IPS-15b (cell line): ENCODE results near the gene MSL3B.

Source experiments
- H3K27me3 ChIP-seq: one replicate; pipeline ENCODE4 v1.6.1; 2013; ENCODE audit warnings: low read length; ENCODE audit not compliant: control insufficient read depth, insufficient read depth
- H3K36me3 ChIP-seq: one replicate; pipeline ENCODE4 v1.6.1; 2013; ENCODE audit warnings: low read length; ENCODE audit not compliant: control insufficient read depth, insufficient read depth
- H3K4me1 ChIP-seq: one replicate; pipeline ENCODE4 v1.6.1; 2013; ENCODE audit warnings: mild to moderate bottlenecking, low read length; ENCODE audit not compliant: control insufficient read depth, insufficient read depth
- H3K4me3 ChIP-seq: one replicate; pipeline ENCODE4 v1.5.1; 2013; ENCODE audit warnings: low read depth, low read length
- H3K9ac ChIP-seq: one replicate; pipeline ENCODE4 v1.6.1; 2013; ENCODE audit warnings: low read depth, mild to moderate bottlenecking, low read length
- H3K9me3 ChIP-seq: one replicate; pipeline ENCODE4 v1.6.1; 2013; ENCODE audit warnings: mild to moderate bottlenecking, low read length; ENCODE audit not compliant: control insufficient read depth, insufficient read depth

MSL3B gene

DNA sequence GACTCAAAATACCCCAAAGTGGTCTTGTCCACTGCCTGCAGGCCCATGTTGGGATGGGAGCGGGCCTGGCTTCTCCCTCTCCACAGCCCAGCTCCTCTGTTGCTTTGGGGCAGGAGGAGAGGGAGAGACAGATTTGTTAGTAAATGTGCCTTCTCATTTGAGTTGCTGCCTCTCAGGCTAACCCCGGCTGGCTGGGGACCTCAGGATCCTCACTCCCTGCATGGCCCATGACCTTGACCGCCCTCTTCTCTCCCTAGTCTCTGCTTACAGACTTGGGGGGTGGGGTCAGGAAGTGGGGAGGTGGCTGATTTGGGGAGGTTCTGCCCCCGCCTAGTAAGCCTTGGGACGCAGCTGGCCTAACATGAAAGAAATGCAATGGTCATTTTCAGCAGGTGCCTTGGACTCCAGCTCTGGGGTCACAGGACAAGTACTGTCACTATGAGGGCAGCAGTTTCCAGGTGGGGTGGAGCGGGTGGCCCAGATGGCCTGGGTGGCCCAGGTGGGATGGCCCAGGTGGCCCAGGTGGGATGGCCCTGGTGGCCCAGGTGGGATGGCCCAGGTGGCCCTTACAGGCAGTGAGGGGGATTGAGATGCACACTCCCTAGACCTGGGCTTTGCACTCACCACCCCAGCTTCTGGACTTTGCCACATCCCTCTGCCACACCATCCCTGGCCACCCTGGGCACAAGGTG lies 37.9 kb downstream of the MSL3B start:
- H3K9me3 ChIP-seq: no peaks in the 10 kb centered on the region
- no peaks in the 10 kb centered on the region for H3K27me3 ChIP-seq
- H3K4me1 ChIP-seq: no peaks in the 10 kb centered on the region
- H3K4me3 ChIP-seq: no peak overlapping the region
- H3K9ac ChIP-seq: no peak overlapping the region
- H3K36me3 ChIP-seq: no peaks in the 10 kb centered on the region

DNA sequence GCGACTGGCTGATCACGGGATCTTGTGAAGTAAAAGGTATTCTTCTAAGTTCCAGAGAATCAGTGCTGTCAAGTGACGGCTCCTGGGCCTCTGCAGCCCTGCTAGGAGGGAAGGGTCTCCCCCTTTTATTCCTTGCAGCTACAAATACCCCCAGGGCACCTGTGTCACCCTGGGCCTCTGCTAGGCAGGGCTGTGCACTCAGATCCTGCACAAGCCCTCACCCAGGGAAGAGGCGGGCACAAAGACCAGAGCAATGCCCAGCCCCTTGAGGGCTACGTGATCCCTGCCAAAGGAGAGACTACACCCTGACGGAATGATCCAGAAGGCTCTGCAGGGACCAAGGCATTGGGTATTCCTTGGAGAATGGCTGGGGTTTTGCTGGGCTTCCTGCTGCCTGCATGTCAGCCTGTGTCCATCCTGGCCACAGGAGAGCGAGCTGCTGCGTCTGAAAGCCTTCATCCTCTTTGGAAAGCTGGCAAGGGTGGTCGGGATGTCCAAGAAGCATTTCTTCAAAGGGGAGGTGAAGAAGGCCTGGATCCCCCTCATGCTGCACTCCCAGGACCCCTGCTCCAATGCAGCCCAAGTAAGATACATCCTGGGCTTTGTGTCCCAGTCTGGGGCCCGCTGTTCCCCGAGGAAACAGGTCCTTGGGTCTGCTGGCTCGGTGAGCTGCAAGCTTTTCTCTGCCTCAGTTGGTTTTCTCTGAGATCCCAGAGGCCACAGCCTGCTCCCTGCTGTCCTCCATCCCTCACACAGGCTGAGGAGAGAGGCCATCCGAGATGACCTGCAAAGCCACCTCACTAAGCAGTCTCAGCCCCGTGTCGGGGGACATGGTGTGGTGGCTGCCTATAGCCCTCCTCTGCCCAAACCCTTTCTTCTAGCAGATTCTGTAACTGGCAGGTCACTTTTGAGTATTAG lies 38.7 kb downstream of the MSL3B start:
- Histone ChIP-seq H3K36me3 (no peaks in the 10 kb centered on the region), H3K9me3 (no peaks in the 10 kb centered on the region), H3K27me3 (no peaks in the 10 kb centered on the region), H3K4me1 (no peaks in the 10 kb centered on the region), H3K4me3 (no peak overlapping the region), H3K9ac (no peak overlapping the region)

DNA sequence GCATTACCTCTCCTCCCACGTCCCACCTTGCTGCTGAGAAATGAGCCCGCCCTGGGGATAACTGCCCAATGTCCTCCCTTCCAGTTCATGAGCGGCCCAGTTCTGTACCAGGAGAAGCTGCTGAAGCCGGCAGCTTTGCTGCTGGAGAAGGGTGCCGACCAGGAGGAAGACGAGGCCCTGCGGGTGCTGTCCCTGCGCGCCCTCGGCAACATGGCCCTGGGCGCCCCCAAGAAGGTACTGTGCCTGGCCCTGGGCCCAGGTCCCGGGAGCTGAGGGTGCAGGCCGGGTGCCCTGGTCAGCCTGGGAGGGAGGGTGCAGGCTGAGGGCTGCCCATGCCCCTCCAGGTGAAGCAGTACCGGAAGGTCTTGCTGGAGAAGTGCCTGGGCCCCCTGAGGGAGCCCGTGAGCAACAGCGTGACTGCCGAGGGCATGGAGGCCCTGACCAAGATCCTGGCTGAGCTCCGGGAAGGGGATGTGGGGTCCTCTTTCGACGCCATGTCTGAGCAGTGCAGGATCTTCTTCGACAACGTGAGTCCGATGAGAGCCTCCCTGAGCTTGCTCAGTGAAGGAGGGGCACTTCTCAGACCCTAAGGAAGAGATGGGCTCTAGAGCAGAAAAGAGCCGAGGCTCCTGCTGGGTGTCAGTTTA lies 39.5 kb downstream of the MSL3B start:
- Histone ChIP-seq H3K36me3 (no peaks in the 10 kb centered on the region), H3K4me3 (no peak overlapping the region), H3K9ac (no peak overlapping the region), H3K9me3 (no peaks in the 10 kb centered on the region), H3K4me1 (no peaks in the 10 kb centered on the region), H3K27me3 (no peaks in the 10 kb centered on the region)

DNA sequence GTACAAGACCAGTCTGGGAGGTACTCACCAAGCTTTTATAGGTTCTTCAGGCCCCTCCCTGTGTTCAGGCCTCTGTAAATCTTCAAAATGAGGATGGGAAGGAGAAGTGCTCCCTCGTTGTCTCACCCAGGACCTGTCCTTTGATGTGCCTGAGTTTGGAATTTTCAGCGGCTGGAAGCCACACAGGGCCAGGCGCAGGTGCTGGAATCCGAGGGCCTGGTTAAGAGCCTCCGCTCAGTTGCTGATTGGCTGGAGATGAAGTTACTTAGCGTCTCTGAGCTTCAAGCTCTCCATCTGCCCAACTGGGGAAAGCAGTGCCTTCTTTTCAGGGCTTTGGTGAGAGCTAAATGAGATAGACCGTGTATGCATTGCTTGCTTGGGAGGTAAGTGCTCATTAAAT lies 43.8 kb downstream of the MSL3B start:
- no peaks in the 10 kb centered on the region for H3K36me3 ChIP-seq
- no peaks in the 10 kb centered on the region for H3K4me1 ChIP-seq
- no peaks in the 10 kb centered on the region for H3K27me3 ChIP-seq
- H3K4me3 ChIP-seq: no peak overlapping the region
- no peak overlapping the region for H3K9ac ChIP-seq
- H3K9me3 ChIP-seq: no peaks in the 10 kb centered on the region

DNA sequence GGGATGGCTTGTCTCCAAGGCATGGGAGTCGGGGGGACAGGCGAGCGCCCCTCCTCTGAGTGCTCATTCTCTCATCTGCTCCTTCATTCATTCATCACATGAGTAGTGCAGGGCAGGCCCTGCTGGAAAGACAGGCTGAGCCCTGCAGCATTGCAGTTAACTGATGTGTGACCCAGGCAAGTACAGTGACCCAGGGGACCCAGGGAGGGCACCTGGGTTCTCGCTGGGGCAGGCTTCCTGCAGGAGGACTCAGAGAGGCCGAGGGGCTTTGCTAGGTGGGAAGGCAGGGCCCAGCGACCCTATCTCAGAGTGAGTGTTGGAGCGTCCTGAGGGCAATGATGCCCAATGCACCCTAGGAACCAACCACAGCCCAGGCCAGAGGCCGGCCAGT lies 44.5 kb downstream of the MSL3B start:
- H3K36me3 ChIP-seq: no peaks in the 10 kb centered on the region
- no peak overlapping the region for H3K4me3 ChIP-seq
- H3K9ac ChIP-seq: no peak overlapping the region
- H3K9me3 ChIP-seq: no peaks in the 10 kb centered on the region
- no peaks in the 10 kb centered on the region for H3K27me3 ChIP-seq
- H3K4me1 ChIP-seq: no peaks in the 10 kb centered on the region

DNA sequence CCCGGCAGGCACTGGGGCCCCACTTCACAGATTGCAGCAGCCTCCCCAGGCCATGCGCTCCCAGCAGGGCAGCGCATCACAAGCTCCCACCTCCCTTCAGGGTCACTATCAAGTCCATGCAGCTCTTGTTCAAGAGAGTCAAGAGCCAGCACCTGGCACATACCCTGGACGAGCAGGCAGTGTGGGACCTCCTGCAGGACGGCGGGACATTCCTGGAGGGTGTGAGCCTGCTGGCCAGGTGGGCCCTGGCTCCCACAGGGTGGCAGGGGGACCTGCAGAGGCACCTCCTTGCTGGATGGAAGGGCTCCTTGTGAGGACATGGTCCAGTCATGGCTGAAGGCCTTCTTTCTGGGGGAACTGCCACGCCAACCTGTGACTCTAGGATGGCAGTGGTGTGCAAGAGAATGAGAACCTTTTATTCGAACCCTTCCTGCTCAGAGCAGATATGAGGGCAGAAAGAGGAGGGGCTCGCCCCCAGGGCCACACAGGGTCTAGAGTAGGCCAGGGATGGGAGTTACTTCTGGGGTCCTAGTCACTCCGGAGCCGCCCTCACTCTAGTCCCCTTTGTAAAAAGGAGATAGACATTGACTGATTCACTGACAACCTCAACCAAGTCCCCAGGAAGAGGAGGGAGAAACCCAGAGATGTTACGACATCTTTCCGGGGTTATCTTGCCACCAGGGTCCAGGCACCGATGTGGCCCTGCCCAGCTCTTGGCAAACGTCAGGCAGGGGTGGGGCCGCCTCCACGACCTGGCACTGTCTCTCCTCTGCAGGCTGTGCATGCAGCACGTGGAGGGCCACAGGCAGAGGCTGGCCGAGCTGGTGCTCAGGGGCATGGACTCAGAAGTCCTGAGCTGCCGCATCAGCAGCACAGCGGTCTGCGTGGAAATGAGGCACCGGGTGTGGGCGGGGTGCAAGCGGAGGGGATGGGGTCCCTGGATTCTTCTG lies 45.1 kb downstream of the MSL3B start:
- no peak overlapping the region for H3K4me3 ChIP-seq
- no peaks in the 10 kb centered on the region for H3K9me3 ChIP-seq
- H3K27me3 ChIP-seq: no peaks in the 10 kb centered on the region
- no peaks in the 10 kb centered on the region for H3K36me3 ChIP-seq
- no peak overlapping the region for H3K9ac ChIP-seq
- H3K4me1 ChIP-seq: no peaks in the 10 kb centered on the region

DNA sequence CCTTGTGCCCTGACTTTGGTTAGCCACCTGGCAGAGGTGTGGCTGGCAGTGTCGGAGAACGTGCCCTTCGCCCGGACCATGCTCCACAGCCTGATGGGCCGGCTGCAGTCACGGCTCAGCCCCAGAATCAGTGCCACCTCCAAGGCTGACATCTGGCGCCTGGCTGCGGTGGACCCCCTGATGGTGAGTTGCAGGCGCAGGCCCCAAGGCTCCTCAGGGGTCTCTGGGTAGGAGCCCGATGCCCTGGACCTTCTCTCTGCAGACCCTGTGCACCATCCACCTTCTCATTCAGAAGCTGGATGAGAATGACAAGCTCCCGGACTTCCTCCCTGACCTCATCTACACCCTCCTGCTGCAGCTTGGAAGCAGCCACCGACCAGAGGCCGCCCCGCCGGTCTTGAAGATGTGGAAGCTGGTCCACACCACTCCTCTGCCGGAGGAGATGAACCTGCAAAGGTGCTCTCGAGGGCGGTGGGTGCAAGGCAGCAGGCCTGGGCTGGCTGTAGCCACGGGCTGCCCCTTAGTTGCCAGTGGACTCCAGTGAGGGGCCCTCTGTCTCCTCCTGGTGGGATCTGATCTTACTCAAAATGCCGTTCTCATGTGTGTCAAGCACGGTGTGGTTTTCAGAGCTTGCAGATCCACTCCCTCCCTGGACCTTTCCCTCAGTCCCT lies 46.0 kb downstream of the MSL3B start:
- Histone ChIP-seq H3K9me3 (no peaks in the 10 kb centered on the region), H3K9ac (no peak overlapping the region), H3K4me1 (no peaks in the 10 kb centered on the region), H3K27me3 (no peaks in the 10 kb centered on the region), H3K4me3 (no peak overlapping the region), H3K36me3 (no peaks in the 10 kb centered on the region)

DNA sequence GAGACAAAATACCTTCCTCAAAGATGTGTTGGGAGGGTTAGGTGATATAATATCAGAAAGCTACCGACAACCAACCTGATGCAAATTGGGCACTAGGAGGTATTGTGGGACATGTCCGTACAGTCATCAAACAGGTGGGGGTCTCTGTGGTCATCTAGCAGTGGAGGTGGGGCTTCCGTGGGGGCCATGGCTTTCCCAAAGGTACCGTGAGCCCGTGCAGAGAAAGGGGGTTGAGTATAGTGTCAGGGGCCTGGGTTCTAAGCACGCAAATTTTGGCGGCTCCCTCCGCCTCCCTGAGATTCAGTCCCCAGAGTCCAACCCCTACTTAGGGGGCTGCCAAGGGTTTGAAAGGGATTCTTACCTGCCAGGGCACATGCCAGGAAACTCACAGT lies 46.5 kb downstream of the MSL3B start:
- Histone ChIP-seq H3K4me3 (no peak overlapping the region), H3K9me3 (no peaks in the 10 kb centered on the region), H3K36me3 (no peaks in the 10 kb centered on the region), H3K9ac (no peak overlapping the region), H3K27me3 (no peaks in the 10 kb centered on the region), H3K4me1 (no peaks in the 10 kb centered on the region)

DNA sequence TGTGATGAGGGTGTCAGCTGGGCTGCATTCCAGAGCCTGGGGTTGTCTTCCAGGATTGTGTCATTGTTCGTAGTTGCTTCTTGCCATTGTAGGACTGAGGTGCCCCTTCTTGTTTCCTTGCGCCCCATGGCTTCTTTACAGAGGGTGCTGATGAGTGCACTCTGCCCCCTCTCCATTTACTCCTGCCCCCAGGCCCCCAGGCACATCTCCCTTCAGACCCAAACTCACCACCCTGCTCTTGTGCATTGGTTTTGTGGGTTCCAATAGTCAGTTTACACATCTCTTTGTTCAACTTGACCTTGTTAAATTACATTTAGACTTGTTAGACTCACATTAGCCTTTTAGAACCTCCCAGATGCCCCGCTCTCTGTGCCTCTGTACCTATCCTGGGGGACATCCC lies 47.0 kb downstream of the MSL3B start:
- Histone ChIP-seq H3K9me3 (no peaks in the 10 kb centered on the region), H3K4me1 (no peaks in the 10 kb centered on the region), H3K4me3 (no peak overlapping the region), H3K9ac (no peak overlapping the region), H3K36me3 (no peaks in the 10 kb centered on the region), H3K27me3 (no peaks in the 10 kb centered on the region)

DNA sequence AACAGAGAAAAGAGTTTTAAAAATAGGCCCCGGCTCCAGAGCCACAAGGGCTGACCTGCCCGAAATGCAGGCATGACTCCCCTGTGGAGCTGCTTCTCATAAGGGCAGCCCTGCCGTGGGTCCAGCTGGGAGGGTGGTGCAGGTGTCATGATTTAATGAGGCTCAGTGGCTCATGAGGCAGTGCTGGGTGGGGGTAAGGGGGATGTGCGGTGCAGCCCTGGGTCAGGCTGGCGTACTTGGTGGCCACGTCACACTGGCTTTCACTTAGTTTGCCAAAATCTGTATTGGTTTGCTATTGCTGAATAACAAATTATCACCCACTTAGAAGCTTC lies 47.4 kb downstream of the MSL3B start:
- H3K9me3 ChIP-seq: no peaks in the 10 kb centered on the region
- H3K27me3 ChIP-seq: no peaks in the 10 kb centered on the region
- H3K36me3 ChIP-seq: no peaks in the 10 kb centered on the region
- H3K4me3 ChIP-seq: no peak overlapping the region
- no peak overlapping the region for H3K9ac ChIP-seq
- H3K4me1 ChIP-seq: no peaks in the 10 kb centered on the region
